GM12892 (cell line): ENCODE data around the gene PSMD1.

ENCODE experiments used
- DNase-seq: peaks from one replicate; pipeline ENCODE4 v3.0.0; 2011; ENCODE audit not compliant: insufficient read length
- FAIRE-seq: peaks from 2 replicates; lab custom pipeline; 2011; peaks lifted over from hg19 to GRCh38; lab: Jason Lieb, UNC
- POLR2A ChIP-seq: IDR thresholded peaks from 2 replicates; pipeline ENCODE4 v1.6.1; 2011; ENCODE audit warnings: low read depth, low read length, control low read depth
- POLR2AphosphoS5 ChIP-seq: IDR thresholded peaks from 2 replicates; pipeline ENCODE4 v1.6.1; 2011; ENCODE audit warnings: low read depth, low read length, control low read depth
- TAF1 ChIP-seq: IDR thresholded peaks from 2 replicates; pipeline ENCODE4 v1.6.1; 2011; ENCODE audit warnings: low read depth, mild to moderate bottlenecking, control low read depth, low read length, borderline replicate concordance

The PSMD1 gene

GRCh38 chr2:231047923-231048915 is 8.4 kb upstream of the PSMD1 start:
- no peak for TF ChIP-seq POLR2A
- no peak for TF ChIP-seq POLR2AphosphoS5
- TF ChIP-seq TAF1: no peak
- DNase-seq (no peak), FAIRE-seq (no peak)

GRCh38 chr2:231049286-231050017 is 7.2 kb upstream of the PSMD1 start:
- TF ChIP-seq POLR2A: no peak
- no peak for TF ChIP-seq POLR2AphosphoS5
- no peak for TF ChIP-seq TAF1
- DNase-seq (no peak), FAIRE-seq (no peak)

- FAIRE-seq: no peak
- no peak for DNase-seq
- TF ChIP-seq TAF1: no peak
- TF ChIP-seq POLR2A: no peak
Measured at GRCh38 chr2:231050018-231050901, 6.4 kb upstream of the PSMD1 start.

- FAIRE-seq: no peak
- no peak for DNase-seq
- no peak for TF ChIP-seq TAF1
- no peak for TF ChIP-seq POLR2A
- TF ChIP-seq POLR2AphosphoS5: no peak
Measured at GRCh38 chr2:231051116-231051515, 5.6 kb upstream of the PSMD1 start.

- TF ChIP-seq POLR2A (no peak), TAF1 (no peak), POLR2AphosphoS5 (no peak)
- FAIRE-seq: peak; percentile 82
Measured at GRCh38 chr2:231052494-231053451, 3.9 kb upstream of the PSMD1 start.

GRCh38 chr2:231053846-231054245 is 2.8 kb upstream of the PSMD1 start:
- TF ChIP-seq TAF1 (no peak), POLR2A (no peak)
- no peak for FAIRE-seq
- DNase-seq: no peak

More at GRCh38 chr2:231052494-231053451, 3.9 kb upstream of the PSMD1 start:
- DNase-seq: peak; percentile 79

- DNase-seq (no peak), FAIRE-seq (no peak)
- TF ChIP-seq POLR2AphosphoS5 (no peak), POLR2A (no peak), TAF1 (no peak)
Measured at GRCh38 chr2:231057590-231057989, 923 bp downstream of the PSMD1 start.

GRCh38 chr2:231058761-231059550 is 2.3 kb downstream of the PSMD1 start:
- FAIRE-seq (no peak), DNase-seq (no peak)
- no peak for TF ChIP-seq POLR2AphosphoS5
- no peak for TF ChIP-seq TAF1
- TF ChIP-seq POLR2A: no peak

- TF ChIP-seq POLR2AphosphoS5 (no peak), POLR2A (no peak), TAF1 (no peak)
- DNase-seq: no peak
- FAIRE-seq: peak; percentile 33
Measured at GRCh38 chr2:231059756-231060155, 3.1 kb downstream of the PSMD1 start.
